H1 (cell line): ENCODE measurements around the gene UMAD1. TPM values are rescaled to one million over a fixed set of nuclear protein-coding genes. Genes with fewer than 3 reads are reported as not detected.

Experiments
- CHD2 ChIP-seq: IDR thresholded peaks from 2 replicates; pipeline ENCODE4 v1.6.1; 2012; ENCODE audit warnings: low read length, improper control_type of control experiment
- FOSL1 ChIP-seq: IDR thresholded peaks from 2 replicates; pipeline ENCODE4 v1.6.1; 2011; ENCODE audit warnings: mild to moderate bottlenecking, low read depth, low read length, moderate library complexity; ENCODE audit not compliant: insufficient read depth
- NANOG ChIP-seq: IDR thresholded peaks from 2 replicates; pipeline ENCODE4 v1.6.1; 2011; ENCODE audit warnings: low read length, low read depth, mild to moderate bottlenecking, inconsistent platforms; ENCODE audit not compliant: insufficient read depth, poor library complexity, severe bottlenecking
- SIN3A ChIP-seq, 2 experiments: IDR thresholded peaks in 1 of 2; conservative IDR thresholded peaks in 1 of 2; 2 replicates each; pipeline ENCODE4 v1.6.1; 2011 to 2012; ENCODE audit warnings: low read length in 2 of 2, improper control_type of control experiment in 1 of 2, low read depth in 1 of 2, mild to moderate bottlenecking in 1 of 2
- TEAD4 ChIP-seq: IDR thresholded peaks from 2 replicates; pipeline ENCODE4 v1.6.1; 2012; ENCODE audit warnings: low read depth, low read length, inconsistent platforms, mixed read lengths
- polyA plus RNA-seq, 7 experiments: library from polyadenylated mRNA; depleted of rRNA in 3 of 7; stranded (reverse) in 5 of 7; unstranded in 2 of 7; fragments of >200 nt in 5 of 7; fragments of 200-250 nt in 2 of 7; gene quantifications; 1 replicate in 5 of 7; 2 replicates in 1 of 7; 4 replicates in 1 of 7; pipeline versions ENCODE4 v1.2.1 to v1.2.3, GENCODE V29; 2011 to 2013; ENCODE audit warnings: missing spikeins in 2 of 7, mixed read lengths in 2 of 7
- total RNA-seq: library from RNA; stranded (reverse); fragmentation: NEBNext Ultra II Directional; extraction: Animal tissue kit (Norgen Biotek cat#: 25700); gene quantifications from 2 replicates; pipeline ENCODE4 v1.2.1, GENCODE V29; 2021
- TF ChIP-seq, protein P1 (sequence below): fragments of 300-600 bp; sonication (generic); IDR thresholded peaks from 2 replicates; pipeline ENCODE4 v1.7.1; 2012; ENCODE audit warnings: low read length, moderate library complexity, mild to moderate bottlenecking, inconsistent platforms; ENCODE audit not compliant: insufficient replicate concordance
- TF ChIP-seq, protein P2 (sequence below): IDR thresholded peaks from 2 replicates; pipeline ENCODE4 v1.6.1; 2011; ENCODE audit warnings: low read length, improper control_type of control experiment

The UMAD1 gene
- total and polyA plus RNA-seq, 2 of the 8 experiments (the other 6 are each of a cell fraction or from before 2014, with no cell fraction given), result 10.4 to 12.3 TPM

DNA sequence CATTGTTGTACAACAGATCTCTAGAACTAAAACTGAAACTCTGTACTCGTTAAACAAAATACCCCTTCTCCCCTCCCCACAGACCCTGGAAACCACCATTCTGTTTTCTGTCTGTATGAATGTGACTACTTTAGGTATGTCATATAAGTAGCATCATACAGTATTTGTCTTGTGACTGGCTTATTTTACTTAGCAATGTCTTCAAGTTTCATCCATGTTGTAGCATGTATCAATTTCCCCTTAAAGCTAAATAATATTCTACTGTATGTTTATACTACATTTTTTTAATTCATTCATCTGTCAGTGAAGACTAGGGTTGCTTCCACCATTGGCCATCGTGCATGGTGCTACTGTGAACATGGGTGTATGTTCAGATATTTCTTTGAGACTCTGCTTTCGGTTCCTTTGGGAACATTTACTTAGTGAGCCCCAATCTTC is 149.0 kb downstream of the UMAD1 start (continued):
- TF ChIP-seq, protein P1, sequence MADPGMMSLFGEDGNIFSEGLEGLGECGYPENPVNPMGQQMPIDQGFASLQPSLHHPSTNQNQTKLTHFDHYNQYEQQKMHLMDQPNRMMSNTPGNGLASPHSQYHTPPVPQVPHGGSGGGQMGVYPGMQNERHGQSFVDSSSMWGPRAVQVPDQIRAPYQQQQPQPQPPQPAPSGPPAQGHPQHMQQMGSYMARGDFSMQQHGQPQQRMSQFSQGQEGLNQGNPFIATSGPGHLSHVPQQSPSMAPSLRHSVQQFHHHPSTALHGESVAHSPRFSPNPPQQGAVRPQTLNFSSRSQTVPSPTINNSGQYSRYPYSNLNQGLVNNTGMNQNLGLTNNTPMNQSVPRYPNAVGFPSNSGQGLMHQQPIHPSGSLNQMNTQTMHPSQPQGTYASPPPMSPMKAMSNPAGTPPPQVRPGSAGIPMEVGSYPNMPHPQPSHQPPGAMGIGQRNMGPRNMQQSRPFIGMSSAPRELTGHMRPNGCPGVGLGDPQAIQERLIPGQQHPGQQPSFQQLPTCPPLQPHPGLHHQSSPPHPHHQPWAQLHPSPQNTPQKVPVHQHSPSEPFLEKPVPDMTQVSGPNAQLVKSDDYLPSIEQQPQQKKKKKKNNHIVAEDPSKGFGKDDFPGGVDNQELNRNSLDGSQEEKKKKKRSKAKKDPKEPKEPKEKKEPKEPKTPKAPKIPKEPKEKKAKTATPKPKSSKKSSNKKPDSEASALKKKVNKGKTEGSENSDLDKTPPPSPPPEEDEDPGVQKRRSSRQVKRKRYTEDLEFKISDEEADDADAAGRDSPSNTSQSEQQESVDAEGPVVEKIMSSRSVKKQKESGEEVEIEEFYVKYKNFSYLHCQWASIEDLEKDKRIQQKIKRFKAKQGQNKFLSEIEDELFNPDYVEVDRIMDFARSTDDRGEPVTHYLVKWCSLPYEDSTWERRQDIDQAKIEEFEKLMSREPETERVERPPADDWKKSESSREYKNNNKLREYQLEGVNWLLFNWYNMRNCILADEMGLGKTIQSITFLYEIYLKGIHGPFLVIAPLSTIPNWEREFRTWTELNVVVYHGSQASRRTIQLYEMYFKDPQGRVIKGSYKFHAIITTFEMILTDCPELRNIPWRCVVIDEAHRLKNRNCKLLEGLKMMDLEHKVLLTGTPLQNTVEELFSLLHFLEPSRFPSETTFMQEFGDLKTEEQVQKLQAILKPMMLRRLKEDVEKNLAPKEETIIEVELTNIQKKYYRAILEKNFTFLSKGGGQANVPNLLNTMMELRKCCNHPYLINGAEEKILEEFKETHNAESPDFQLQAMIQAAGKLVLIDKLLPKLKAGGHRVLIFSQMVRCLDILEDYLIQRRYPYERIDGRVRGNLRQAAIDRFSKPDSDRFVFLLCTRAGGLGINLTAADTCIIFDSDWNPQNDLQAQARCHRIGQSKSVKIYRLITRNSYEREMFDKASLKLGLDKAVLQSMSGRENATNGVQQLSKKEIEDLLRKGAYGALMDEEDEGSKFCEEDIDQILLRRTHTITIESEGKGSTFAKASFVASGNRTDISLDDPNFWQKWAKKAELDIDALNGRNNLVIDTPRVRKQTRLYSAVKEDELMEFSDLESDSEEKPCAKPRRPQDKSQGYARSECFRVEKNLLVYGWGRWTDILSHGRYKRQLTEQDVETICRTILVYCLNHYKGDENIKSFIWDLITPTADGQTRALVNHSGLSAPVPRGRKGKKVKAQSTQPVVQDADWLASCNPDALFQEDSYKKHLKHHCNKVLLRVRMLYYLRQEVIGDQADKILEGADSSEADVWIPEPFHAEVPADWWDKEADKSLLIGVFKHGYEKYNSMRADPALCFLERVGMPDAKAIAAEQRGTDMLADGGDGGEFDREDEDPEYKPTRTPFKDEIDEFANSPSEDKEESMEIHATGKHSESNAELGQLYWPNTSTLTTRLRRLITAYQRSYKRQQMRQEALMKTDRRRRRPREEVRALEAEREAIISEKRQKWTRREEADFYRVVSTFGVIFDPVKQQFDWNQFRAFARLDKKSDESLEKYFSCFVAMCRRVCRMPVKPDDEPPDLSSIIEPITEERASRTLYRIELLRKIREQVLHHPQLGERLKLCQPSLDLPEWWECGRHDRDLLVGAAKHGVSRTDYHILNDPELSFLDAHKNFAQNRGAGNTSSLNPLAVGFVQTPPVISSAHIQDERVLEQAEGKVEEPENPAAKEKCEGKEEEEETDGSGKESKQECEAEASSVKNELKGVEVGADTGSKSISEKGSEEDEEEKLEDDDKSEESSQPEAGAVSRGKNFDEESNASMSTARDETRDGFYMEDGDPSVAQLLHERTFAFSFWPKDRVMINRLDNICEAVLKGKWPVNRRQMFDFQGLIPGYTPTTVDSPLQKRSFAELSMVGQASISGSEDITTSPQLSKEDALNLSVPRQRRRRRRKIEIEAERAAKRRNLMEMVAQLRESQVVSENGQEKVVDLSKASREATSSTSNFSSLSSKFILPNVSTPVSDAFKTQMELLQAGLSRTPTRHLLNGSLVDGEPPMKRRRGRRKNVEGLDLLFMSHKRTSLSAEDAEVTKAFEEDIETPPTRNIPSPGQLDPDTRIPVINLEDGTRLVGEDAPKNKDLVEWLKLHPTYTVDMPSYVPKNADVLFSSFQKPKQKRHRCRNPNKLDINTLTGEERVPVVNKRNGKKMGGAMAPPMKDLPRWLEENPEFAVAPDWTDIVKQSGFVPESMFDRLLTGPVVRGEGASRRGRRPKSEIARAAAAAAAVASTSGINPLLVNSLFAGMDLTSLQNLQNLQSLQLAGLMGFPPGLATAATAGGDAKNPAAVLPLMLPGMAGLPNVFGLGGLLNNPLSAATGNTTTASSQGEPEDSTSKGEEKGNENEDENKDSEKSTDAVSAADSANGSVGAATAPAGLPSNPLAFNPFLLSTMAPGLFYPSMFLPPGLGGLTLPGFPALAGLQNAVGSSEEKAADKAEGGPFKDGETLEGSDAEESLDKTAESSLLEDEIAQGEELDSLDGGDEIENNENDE, result no peak
- no peak for TF ChIP-seq FOSL1
- TF ChIP-seq, protein P2, sequence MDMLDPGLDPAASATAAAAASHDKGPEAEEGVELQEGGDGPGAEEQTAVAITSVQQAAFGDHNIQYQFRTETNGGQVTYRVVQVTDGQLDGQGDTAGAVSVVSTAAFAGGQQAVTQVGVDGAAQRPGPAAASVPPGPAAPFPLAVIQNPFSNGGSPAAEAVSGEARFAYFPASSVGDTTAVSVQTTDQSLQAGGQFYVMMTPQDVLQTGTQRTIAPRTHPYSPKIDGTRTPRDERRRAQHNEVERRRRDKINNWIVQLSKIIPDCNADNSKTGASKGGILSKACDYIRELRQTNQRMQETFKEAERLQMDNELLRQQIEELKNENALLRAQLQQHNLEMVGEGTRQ, result no peak
- TF ChIP-seq SIN3A (conservative IDR thresholded peaks at IDR 0.05 in 1 of 2, IDR thresholded peaks at IDR 0.05 in 1 of 2; ENCODE audit: low read depth in 1 of 2, low read length in 2 of 2), result no peak
- TF ChIP-seq CHD2, result no peak
- no peak for TF ChIP-seq NANOG
- no peak for TF ChIP-seq TEAD4
